HCT116 (cell line): Measurements from ENCODE around the gene LSM14A. TPM values are rescaled to one million over a fixed set of nuclear protein-coding genes. Genes with fewer than 3 reads are reported as not detected.

Experiments used
- ATAC-seq: fragments of 200-7000 bp; cut with Tn5 transposase; 2 replicates; pipeline ENCODE4 v1.9.1; 2020; ENCODE audit warnings: mild to moderate bottlenecking, moderate library complexity
- BruUV-seq: library from RNA; stranded (reverse); fragments of 400-500 nt; replicated peaks from 2 replicates; lab custom pipeline; 2021; lab: Mats Ljungman, UMichigan
- CTCF ChIA-PET: fragments of 300-600 bp; sonication (Branson Sonifier 250); formaldehyde crosslinking; loops from one replicate; lab custom pipeline; 2021; ENCODE audit warnings: antibody characterized with exemption; lab: Charles Lee
- POLR2A ChIA-PET: fragments of 300-600, 350-600 bp; sonication (Branson Sonifier 250); formaldehyde crosslinking; loops from one replicate; lab custom pipeline; 2021; ENCODE audit warnings: antibody characterized with exemption; lab: Charles Lee
- RAD21 ChIA-PET, 2 experiments: fragments of 300-600 bp; sonication (Branson Sonifier 250); formaldehyde crosslinking; loops; one replicate each; lab custom pipeline; 2023; ENCODE audit warnings: low total read pairs in 2 of 2; ENCODE audit not compliant: uncharacterized antibody in 2 of 2, unreplicated experiment in 2 of 2, low non-redundant PET in 1 of 2; lab: Charles Lee
- DNase-seq: peaks from one replicate; pipeline ENCODE4 v3.0.0-alpha.2; 2010; ENCODE audit warnings: low read depth, low spot score
- H2AFZ ChIP-seq: fragments of 200-600 bp; shearing (Covaris generic), sonication (generic); 2 replicates; pipeline ENCODE4 v1.6.1; 2017; ENCODE audit warnings: low read depth, mixed run types, mixed read lengths, antibody characterized with exemption, low read length; ENCODE audit not compliant: poor library complexity, severe bottlenecking
- H3K27ac ChIP-seq: 2 replicates; pipeline ENCODE4 v1.5.1; 2012; ENCODE audit warnings: low read depth, low read length
- H3K27me3 ChIP-seq: fragments of 200-600 bp; sonication (generic); 2 replicates; pipeline ENCODE4 v1.6.1; 2016; ENCODE audit warnings: mixed run types, low read length, mixed read lengths; ENCODE audit not compliant: insufficient read depth
- H3K36me3 ChIP-seq, 2 experiments: fragments of 200-500 bp in 1 of 2; fragments of 200-600 bp in 1 of 2; sonication (Bioruptor generic) in 1 of 2; sonication (generic) in 1 of 2; 2 replicates each; pipeline versions ENCODE4 v1.5.1 to v1.6.1; 2014 to 2016; ENCODE audit warnings: low read length in 2 of 2, inconsistent platforms in 1 of 2, mixed read lengths in 1 of 2, mixed run types in 1 of 2; ENCODE audit not compliant: insufficient read depth in 2 of 2, control insufficient read depth in 1 of 2
- H3K4me1 ChIP-seq, 2 experiments: fragments of 200-600 bp in 1 of 2; sonication (generic) in 1 of 2; 2 replicates each; pipeline versions ENCODE4 v1.5.1 to v1.6.1; 2012 to 2017; ENCODE audit warnings: low read length in 2 of 2, inconsistent platforms in 1 of 2, mild to moderate bottlenecking in 1 of 2, mixed read lengths in 1 of 2, mixed run types in 1 of 2, moderate library complexity in 1 of 2; ENCODE audit not compliant: insufficient read depth in 2 of 2, control insufficient read depth in 1 of 2
- H3K4me2 ChIP-seq: fragments of 200-600 bp; sonication (generic); 2 replicates; pipeline ENCODE4 v1.6.1; 2017; ENCODE audit warnings: mixed run types, low read length, mixed read lengths
- H3K4me3 ChIP-seq, 2 experiments: fragments of 200-600 bp in 1 of 2; sonication (generic) in 1 of 2; replicated peaks in 1 of 2; 2 replicates each; pipeline ENCODE4 v1.5.1; 2011 to 2016; ENCODE audit warnings: low read length in 2 of 2, control low read depth in 1 of 2, low read depth in 1 of 2, mild to moderate bottlenecking in 1 of 2, mixed read lengths in 1 of 2, mixed run types in 1 of 2
- H3K79me2 ChIP-seq: fragments of 200-600 bp; sonication (generic); 2 replicates; pipeline ENCODE4 v1.6.1; 2017; ENCODE audit warnings: mild to moderate bottlenecking, mixed run types, low read length, moderate library complexity, mixed read lengths; ENCODE audit not compliant: insufficient read depth
- H3K9ac ChIP-seq: fragments of 200-600 bp; sonication (generic); 2 replicates; pipeline ENCODE4 v1.6.1; 2016; ENCODE audit warnings: low read length, mixed read lengths
- H3K9me2 ChIP-seq: fragments of 200-600 bp; sonication (generic), shearing (Covaris generic); 2 replicates; pipeline ENCODE4 v1.6.1; 2017; ENCODE audit warnings: mixed run types, mild to moderate bottlenecking, moderate library complexity; ENCODE audit not compliant: insufficient read depth
- H3K9me3 ChIP-seq, 2 experiments: fragments of 200-500 bp in 1 of 2; fragments of 200-600 bp in 1 of 2; sonication (Bioruptor generic) in 1 of 2; sonication (generic) in 1 of 2; 2 replicates each; pipeline ENCODE4 v1.6.1; 2014 to 2017; ENCODE audit warnings: low read length in 2 of 2, mixed read lengths in 2 of 2, inconsistent platforms in 1 of 2, low read depth in 1 of 2, mild to moderate bottlenecking in 1 of 2, mixed run types in 1 of 2, moderate library complexity in 1 of 2; ENCODE audit not compliant: control insufficient read depth in 1 of 2, insufficient read depth in 1 of 2
- H4K20me1 ChIP-seq: fragments of 200-600 bp; sonication (generic), shearing (Covaris generic); 2 replicates; pipeline ENCODE4 v1.6.1; 2017; ENCODE audit warnings: mixed run types, mild to moderate bottlenecking, moderate library complexity; ENCODE audit not compliant: insufficient read depth
- ATF3 ChIP-seq: IDR thresholded peaks from 2 replicates; pipeline ENCODE4 v1.6.1; 2012
- CEBPB ChIP-seq: IDR thresholded peaks from 2 replicates; pipeline ENCODE4 v1.6.1; 2012; ENCODE audit warnings: low read depth
- EGR1 ChIP-seq: IDR thresholded peaks from 2 replicates; pipeline ENCODE4 v1.6.1; 2012; ENCODE audit warnings: low read depth
- JUND ChIP-seq: IDR thresholded peaks from 2 replicates; pipeline ENCODE4 v1.6.1; 2012
- MAX ChIP-seq: IDR thresholded peaks from 2 replicates; pipeline ENCODE4 v1.6.1; 2012
- POLR2AphosphoS5 ChIP-seq: IDR thresholded peaks from 2 replicates; pipeline ENCODE4 v1.6.1; 2011; ENCODE audit warnings: mild to moderate bottlenecking, low read depth, low read length, moderate library complexity
- RAD21 ChIP-seq: IDR thresholded peaks from 2 replicates; pipeline ENCODE4 v1.6.1; 2012; ENCODE audit warnings: low read depth, mild to moderate bottlenecking
- SP1 ChIP-seq: IDR thresholded peaks from 2 replicates; pipeline ENCODE4 v1.6.1; 2012; ENCODE audit warnings: low read depth
- SRF ChIP-seq: IDR thresholded peaks from 2 replicates; pipeline ENCODE4 v1.6.1; 2012; ENCODE audit warnings: low read depth
- YY1 ChIP-seq: IDR thresholded peaks from 2 replicates; pipeline ENCODE4 v1.6.1; 2011; ENCODE audit warnings: low read length, low read depth, moderate library complexity, mild to moderate bottlenecking; ENCODE audit not compliant: insufficient replicate concordance; ENCODE audit errors: extremely low read depth
- intact Hi-C: fragments of 100-400 bp; cut with micrococcal nuclease; formaldehyde crosslinking; loops from 2 replicates; pipeline ENCODE4 v1.10.0; 2022
- total RNA-seq: library from RNA; stranded (reverse); gene quantifications from one replicate; pipeline ENCODE4 v1.2.1, GENCODE V29; 2021; ENCODE audit not compliant: unreplicated experiment

Gene LSM14A
- total RNA-seq, 1 experiment from 2014 or later: 120 TPM

GRCh38 chr19:34191355-34191962 lies 19.2 kb downstream of the LSM14A start:
- Histone ChIP-seq H3K36me3 (peaks cover 15 to 21% of the 10 kb centered on the region in 2 experiments), H3K27ac (no peak overlapping the region), H3K9me3 (no peaks in the 10 kb centered on the region), H3K27me3 (no peaks in the 10 kb centered on the region), H3K9me2 (no peaks in the 10 kb centered on the region), H3K4me2 (no peak overlapping the region), H2AFZ (no peak overlapping the region), H3K9ac (no peak overlapping the region), H3K4me1 (no peaks in the 10 kb centered on the region), H3K79me2 (peaks cover 95% of the 10 kb centered on the region), H4K20me1 (peaks cover 37% of the 10 kb centered on the region), H3K4me3 (no peak overlapping the region)
- BruUV-seq: no TSS peak
- ChIA-PET POLR2A (no interaction called here), CTCF (no interaction called here), RAD21 (no interaction called here)
- no peak for TF ChIP-seq MAX
- TF ChIP-seq SP1: no peak
- TF ChIP-seq JUND: no peak
- no peak for TF ChIP-seq EGR1
- TF ChIP-seq ATF3: no peak
- no peak for TF ChIP-seq CEBPB
- no peak for TF ChIP-seq RAD21
- no peak for TF ChIP-seq POLR2AphosphoS5
- TF ChIP-seq SRF: no peak
- no peak for ATAC-seq
- DNase-seq: no peak
- intact Hi-C loops: no loop called here

- Histone ChIP-seq H3K4me3 (no peak overlapping the region), H3K9me3 (no peaks in the 10 kb centered on the region), H4K20me1 (peaks cover 33% of the 10 kb centered on the region), H3K4me2 (no peak overlapping the region), H3K4me1 (no peaks in the 10 kb centered on the region; a peak in 1 of 4 replicates), H3K9ac (no peak overlapping the region), H3K9me2 (no peaks in the 10 kb centered on the region), H2AFZ (no peak overlapping the region), H3K79me2 (peaks cover 88% of the 10 kb centered on the region), H3K27me3 (no peaks in the 10 kb centered on the region), H3K36me3 (peaks cover 31 to 35% of the 10 kb centered on the region in 2 experiments), H3K27ac (no peak overlapping the region)
- ATAC-seq (no peak), DNase-seq (no peak)
- no peak for TF ChIP-seq SP1
- no peak for TF ChIP-seq YY1
- RAD21 ChIA-PET: no interaction called here
- BruUV-seq: no TSS peak
- CTCF ChIA-PET: no interaction called here
- POLR2A ChIA-PET: no interaction called here
- intact Hi-C loops: no loop called here
These were observed 21.1 kb downstream of the LSM14A start for GRCh38 chr19:34193439-34193838.
